Liver (tissue), 3 donors: ENCODE data around the gene SETD5.

Source experiments
- CTCF ChIP-seq: fragments of 150-350 bp; IDR thresholded peaks from 2 replicates; pipeline ENCODE4 v1.5.1; 2017; ENCODE audit warnings: improper control_type of control experiment, low read depth, low read length; ENCODE audit not compliant: missing input control
- FOXA1 ChIP-seq: IDR thresholded peaks from 2 replicates; pipeline ENCODE4 v1.6.1; 2016; ENCODE audit warnings: antibody characterized with exemption
- GABPA ChIP-seq, 2 donors: IDR thresholded peaks in 1 of 2; conservative IDR thresholded peaks in 1 of 2; 2 replicates each; pipeline ENCODE4 v1.6.1; 2016; ENCODE audit warnings: antibody characterized with exemption in 2 of 2, mild to moderate bottlenecking in 1 of 2, moderate library complexity in 1 of 2
- JUND ChIP-seq, 2 donors: IDR thresholded peaks; 2 replicates each; pipeline ENCODE4 v1.6.1; 2016; ENCODE audit warnings: antibody characterized with exemption in 2 of 2
- MAX ChIP-seq: IDR thresholded peaks from 2 replicates; pipeline ENCODE4 v1.6.1; 2016; ENCODE audit warnings: antibody characterized with exemption
- RAD21 ChIP-seq, 2 donors: IDR thresholded peaks; 2 replicates each; pipeline ENCODE4 v1.6.1; 2016; ENCODE audit warnings: antibody characterized with exemption in 2 of 2, mild to moderate bottlenecking in 2 of 2
- REST ChIP-seq: IDR thresholded peaks from 2 replicates; pipeline ENCODE4 v1.6.1; 2016; ENCODE audit warnings: antibody characterized with exemption, mild to moderate bottlenecking
- RXRA ChIP-seq, 2 donors: IDR thresholded peaks; 2 replicates each; pipeline ENCODE4 v1.6.1; 2017 to 2018; ENCODE audit warnings: antibody characterized with exemption in 2 of 2, mild to moderate bottlenecking in 1 of 2
- SP1 ChIP-seq: IDR thresholded peaks from 2 replicates; pipeline ENCODE4 v1.6.1; 2018; ENCODE audit warnings: antibody characterized with exemption, mild to moderate bottlenecking
- TAF1 ChIP-seq: conservative IDR thresholded peaks from 2 replicates; pipeline ENCODE4 v1.6.1; 2016; ENCODE audit warnings: antibody characterized with exemption, mild to moderate bottlenecking
- donor health status: healthy.
- donor health status: healthy.

- TF ChIP-seq CTCF (no peak), SP1 (no peak), FOXA1 (no peak), REST (no peak), JUND (IDR thresholded peaks at IDR 0.05) (no peak), GABPA (IDR thresholded peaks at IDR 0.05 in 1 of 2, conservative IDR thresholded peaks at IDR 0.05 in 1 of 2) (no peak), MAX (no peak), TAF1 (no peak), RAD21 (IDR thresholded peaks at IDR 0.05) (no peak), RXRA (IDR thresholded peaks at IDR 0.05) (no peak)
These were observed 33.3 kb downstream of the SETD5 start for GRCh38 chr3:9430733-9431132.
